GM21381 (cell line): Measurements from ENCODE around the gene PTPMT1.
A peak's percentile ranks its signal among the peaks of the same experiment; 100 is the strongest.

Source experiments
- ATAC-seq: cut with Tn5 transposase; IDR thresholded peaks from one replicate; pipeline ENCODE4 v1.9.1; 2021; ENCODE audit warnings: mild to moderate bottlenecking, moderate library complexity; ENCODE audit not compliant: unreplicated experiment

PTPMT1 gene

DNA sequence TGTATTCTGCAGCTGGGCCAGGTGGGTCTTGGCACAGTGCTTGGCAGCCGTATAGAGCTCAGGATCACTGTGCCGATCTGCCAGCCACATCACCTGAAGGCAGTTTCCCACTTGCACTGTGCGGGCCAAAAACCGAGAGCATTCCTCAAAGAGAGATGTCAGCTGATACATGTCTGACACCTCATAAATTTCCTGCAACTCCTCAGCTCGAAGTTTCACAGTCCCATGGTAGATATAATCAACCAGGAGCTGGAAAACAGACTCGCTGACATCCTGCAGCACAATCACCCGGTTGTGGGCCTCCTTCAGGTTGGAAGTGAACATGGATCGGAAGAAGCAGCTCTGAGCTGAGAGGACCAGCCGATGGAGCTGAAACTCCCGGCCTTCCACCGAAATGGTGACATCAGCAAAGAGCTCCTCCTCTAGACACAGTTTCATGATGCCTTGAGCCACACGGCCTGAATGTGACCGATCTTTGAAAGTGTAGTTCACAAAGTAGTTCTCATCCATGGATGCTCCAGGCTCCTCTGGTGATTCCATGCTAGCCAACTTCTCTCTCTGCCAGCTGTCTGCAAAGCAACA lies 12.2 kb downstream of the PTPMT1 start:
- no peak for ATAC-seq

GRCh38 chr11:47578524-47579494 lies 13.4 kb downstream of the PTPMT1 start, which contains the start of the genes KBTBD4 and NDUFS3:
TSS of gene KBTBD4 (minus strand) at chr11:47578970. CDS start at chr11:47578951, 19 bp downstream.
TSS of gene NDUFS3 (plus strand) at chr11:47579074. CDS start at chr11:47579092, 18 bp downstream.
- peak; percentile 92 for ATAC-seq

GRCh38 chr11:47583844-47584243 lies 18.4 kb downstream of the PTPMT1 start:
- no peak for ATAC-seq

GRCh38 chr11:47586098-47586855 lies 20.9 kb downstream of the PTPMT1 start, which contains the start of gene FAM180B:
TSS of gene FAM180B (plus strand) at chr11:47586678. CDS start at chr11:47586769, 91 bp downstream.
- ATAC-seq: no peak

DNA sequence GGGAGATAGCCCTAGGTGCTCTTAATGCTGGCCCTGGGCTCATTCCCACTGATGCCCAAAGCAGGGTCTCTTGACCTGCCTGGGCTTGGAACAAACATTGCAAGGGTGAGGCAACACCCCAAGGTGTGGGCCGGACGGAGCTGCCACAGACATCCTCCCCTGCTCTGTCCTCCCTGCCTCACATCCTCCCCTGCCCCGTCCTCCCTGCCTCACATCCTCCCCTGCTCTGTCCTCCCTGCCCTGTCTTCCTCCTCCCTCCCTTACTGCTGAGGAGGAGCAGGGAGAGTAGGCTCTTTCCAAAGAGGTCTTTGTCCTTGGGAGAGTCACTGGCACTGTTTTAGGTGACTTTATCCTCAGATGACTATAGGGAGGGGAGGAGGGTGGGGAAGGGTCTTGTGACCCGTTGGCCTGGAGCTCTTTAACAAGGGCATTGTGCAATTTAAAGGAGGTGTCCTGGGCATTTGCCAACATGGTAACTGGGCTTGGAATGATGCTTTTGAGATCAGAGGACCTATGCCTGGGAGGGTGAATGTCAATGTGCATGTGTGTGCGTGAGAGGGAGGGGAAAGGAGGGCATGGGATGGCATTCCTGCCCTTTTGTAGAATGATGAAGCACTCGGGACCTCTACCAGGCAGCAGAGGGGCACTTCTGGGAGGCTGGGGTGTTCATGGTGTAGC lies 21.8 kb downstream of the PTPMT1 start:
- no peak for ATAC-seq

DNA sequence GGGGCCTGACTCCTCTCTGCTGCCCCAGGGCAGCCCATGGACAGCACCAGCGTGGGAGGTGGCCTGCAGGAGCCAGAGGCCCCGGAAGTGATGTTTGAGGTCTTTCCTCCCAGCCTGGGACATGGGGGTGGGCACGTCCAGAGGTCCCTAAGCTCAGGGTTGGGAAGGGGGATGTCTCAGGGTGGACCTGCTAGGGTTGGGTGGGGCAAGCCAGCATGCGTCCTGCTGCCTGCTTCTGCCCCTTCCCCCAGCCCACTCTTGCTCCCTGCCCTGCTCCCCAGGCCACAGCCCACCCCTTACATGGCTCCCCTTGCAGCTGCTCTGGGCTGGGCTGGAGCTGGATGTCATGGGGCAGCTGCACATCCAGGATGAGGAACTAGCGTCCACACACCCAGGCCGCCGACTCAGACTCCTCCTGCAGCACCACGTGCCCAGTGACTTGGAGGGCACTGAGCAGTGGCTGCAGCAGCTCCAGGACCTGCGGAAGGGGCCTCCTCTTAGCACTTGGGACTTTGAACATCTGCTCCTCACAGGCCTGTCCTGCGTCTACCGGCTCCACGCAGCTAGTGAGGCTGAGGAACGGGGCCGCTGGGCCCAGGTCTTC lies 22.4 kb downstream of the PTPMT1 start:
- ATAC-seq: no peak

- ATAC-seq: no peak
These were observed 23.7 kb downstream of the PTPMT1 start for GRCh38 chr11:47589118-47589517.

GRCh38 chr11:47589584-47589976 lies 24.2 kb downstream of the PTPMT1 start:
- ATAC-seq: no peak

- no peak for ATAC-seq
These were observed 24.8 kb downstream of the PTPMT1 start for GRCh38 chr11:47589977-47590861.

DNA sequence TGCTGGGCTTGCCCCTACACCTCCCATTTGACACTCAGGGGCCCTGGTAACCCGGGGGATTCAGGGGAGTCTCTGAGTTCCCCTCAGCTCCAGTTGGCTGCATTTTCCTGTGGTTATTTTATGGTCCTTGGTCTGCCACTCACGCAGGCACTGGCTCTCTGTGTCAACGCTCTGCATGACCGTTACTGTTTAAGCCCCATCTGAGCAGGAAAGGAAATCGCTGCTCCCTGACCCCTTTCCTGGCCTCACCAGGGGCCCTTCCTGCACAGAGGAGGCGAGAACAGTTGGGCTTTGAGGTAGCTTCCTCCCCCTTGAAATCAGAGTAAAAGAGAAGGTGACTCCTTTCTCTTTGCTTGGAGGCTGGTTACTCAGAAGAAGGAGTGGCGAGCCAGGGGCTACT lies 26.4 kb downstream of the PTPMT1 start:
- ATAC-seq: no peak

DNA sequence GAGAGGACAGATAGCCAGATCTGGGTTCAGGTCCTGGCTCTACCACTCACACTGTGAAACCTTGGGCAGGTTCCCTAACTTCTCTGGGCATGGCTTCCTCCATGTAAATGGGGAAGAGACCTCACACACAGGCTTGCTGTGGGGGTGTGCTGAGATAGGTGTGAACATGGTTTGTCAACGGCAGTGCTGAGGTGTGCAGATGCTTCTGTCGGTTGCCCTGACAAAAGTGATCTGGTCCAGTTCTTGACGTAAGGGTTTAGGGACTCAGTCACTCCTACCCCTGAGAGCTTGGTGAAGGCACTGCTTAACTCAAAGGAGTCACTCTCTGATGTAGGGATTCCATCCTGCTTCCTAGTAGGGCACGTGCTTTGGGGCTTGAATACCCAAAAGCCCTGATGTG lies 26.9 kb downstream of the PTPMT1 start:
- no peak for ATAC-seq

GRCh38 chr11:47592970-47593369 lies 27.6 kb downstream of the PTPMT1 start:
- ATAC-seq: no peak

DNA sequence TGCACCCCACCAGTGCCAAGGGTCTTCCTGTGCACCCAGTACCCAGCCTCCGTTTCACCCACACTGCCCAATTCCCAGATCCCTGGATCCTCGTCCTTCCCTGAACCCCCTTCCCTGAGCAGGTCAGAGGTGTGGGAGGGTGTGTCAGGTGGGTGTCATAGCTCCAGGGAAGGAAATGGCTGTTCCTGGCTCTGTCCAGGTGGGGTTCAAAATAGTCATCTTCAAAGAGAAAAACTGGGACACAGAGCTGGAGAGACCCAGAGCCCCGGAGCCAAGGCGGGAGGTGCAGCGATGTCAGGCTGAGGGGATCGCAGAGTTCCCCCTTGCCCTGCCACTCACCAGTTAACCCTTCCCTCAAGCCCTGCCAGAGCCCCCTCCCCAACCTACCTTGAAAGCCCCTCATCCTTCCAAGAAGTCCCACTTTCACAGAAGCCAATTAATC lies 28.1 kb downstream of the PTPMT1 start:
- no peak for ATAC-seq

DNA sequence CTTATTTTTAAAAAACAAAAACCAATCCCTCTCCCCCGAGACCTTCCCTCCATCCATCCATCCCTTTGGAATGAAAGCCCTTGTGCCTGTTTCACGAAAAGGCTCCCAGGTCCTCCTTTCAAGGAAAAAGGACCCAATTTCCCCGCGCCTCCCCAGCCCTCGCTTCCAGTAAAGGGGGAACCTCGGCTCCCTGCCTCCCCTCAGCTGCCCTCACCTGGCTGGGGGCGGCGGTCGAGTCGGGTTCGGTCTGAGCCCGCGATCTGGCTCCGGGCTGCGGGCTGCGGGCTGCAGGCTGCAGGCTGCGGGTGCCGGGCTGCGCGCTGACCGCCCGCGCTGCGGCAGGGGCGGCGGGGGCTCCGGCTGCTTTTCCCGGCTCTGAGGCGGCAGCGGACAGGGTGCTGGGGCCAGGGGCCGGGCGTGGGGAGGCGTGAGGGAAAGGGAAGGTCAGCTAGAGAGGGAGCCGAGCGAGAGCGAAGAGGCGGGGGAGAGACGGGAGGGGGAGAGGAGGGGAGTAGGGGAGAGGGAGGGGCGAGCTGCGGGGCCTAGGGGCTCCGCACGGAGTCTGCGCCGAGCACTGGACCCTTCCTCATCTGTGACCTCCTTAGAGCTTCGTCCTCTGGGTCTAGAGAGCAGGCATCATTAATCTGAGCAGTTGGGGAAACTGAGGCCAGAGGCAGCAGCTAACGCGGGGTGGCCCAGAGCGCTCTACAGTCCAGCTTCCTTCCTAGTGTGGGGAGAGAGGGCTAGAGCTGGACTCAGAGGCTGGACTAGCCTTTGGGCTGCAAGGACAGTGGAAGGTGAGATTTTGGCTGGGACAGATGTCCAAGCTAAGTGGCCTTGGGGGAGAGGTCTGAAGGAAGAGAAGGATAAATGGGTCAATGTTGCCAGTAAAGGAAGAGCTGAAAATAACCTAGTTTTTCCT lies 28.8 kb downstream of the PTPMT1 start, which contains the start of gene C1QTNF4:
TSS of gene C1QTNF4 (minus strand) at position 478 of the 922 bp plus-strand sequence. CDS start 3,601 bp downstream, outside the sequence.
- no peak for ATAC-seq

DNA sequence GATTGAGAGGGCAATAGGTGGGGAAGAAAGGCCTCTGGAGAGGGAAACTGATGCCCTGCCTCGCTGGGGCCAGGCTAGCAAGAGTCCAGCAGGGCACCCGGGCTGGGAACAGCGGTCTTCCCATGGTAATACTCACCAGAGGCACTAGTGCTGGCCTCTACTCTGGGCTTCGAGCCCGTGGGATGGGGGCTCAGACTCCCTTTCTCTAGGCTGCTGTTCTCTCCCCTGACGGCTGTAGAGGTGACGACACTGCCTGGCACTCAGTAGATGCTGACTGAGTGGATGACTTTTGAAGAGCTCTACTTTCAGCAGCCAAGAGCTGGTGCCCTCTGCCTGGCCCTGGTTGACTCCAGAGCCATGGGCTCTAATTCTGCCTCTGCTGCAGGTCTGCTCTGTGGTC lies 29.6 kb downstream of the PTPMT1 start:
- ATAC-seq: no peak

- no peak for ATAC-seq
These were observed 30.6 kb downstream of the PTPMT1 start for GRCh38 chr11:47595967-47596366.

DNA sequence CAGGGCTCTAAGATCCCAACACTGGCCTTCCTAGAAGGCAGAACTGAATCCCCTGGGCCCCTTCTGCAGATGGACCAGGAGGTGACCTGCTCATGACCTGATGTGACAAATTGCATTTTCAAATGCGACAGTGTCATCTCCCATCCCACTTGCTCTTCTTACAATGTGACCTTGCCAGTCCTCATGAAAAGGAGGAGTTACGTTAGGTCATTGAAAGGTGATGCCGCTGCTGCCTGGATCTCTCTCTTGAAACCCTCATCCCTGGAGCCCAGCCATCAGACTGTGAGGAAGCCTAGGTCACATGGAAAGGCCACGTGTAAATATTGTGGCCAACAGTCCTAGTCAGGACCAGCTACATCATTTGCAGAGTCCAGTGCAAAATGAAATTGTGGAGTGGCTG lies 34.5 kb downstream of the PTPMT1 start:
- no peak for ATAC-seq

DNA sequence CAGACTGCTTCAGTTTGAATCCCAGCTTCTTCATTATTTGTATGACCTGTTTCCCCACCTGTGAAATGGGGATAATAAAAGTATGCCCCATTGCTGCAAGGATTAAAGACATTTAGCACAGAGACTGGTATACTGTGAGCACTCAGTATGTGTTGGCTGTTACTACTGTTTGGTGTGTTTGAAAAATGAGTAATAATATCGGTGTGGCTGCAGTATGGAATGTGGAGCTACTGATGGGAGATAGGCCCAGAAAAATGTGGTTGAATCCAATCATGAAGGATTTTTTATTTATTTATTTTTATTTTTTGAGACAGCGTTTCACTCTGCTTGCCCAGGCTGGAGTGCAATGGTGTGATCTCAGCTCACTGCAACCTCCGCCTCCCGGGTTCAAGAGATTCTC lies 37.9 kb downstream of the PTPMT1 start:
- no peak for ATAC-seq
